ENCODE results near the gene KCNH1.

Gene KCNH1

GRCh38 chr1:210992837-210993236, 141.1 kb downstream of the KCNH1 start:
- no peak for DNase-seq

- DNase-seq: no peak
These were observed 144.0 kb downstream of the KCNH1 start for GRCh38 chr1:210989905-210990304.

DNA sequence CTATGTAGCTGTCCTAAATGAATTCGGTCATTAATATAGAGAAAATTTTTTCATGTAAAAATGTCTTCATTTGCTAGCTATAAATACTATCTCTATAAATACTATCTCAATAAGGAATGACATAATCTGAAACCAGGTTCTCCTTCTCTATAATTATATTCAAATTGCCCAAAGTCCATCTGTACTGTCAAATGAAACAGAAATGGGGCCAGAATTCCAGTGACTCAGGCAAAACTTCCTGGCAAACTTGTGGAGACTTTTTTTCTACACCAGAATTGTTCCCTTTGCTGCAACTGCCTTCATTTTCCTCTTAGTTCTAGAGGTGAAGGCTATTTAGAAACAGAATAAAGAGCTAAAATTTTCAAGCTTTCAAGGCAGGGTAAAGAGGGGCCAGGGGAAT, 152.5 kb downstream of the KCNH1 start:
- DNase-seq: no peak

- DNase-seq: no peak
These were observed 153.9 kb downstream of the KCNH1 start for GRCh38 chr1:210980082-210980481.

DNA sequence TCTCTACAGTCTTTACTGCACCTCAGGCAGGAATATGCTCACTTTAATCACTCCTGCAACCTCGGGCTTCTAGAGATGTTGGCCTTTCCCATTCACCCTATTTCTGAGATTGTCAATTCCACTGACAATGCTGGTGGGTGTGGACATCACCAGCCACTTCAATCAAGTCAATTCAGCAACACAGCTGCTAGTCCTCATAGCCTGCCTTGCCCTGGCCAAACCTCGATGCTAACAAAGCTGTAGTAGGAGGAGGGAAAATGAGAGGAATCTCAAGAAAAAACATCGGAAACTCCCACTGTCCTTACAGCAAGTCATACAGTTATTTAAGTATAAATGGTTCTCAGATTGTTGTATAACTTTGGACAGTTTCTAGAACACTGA, 155.0 kb downstream of the KCNH1 start:
- no peak for DNase-seq

DNA sequence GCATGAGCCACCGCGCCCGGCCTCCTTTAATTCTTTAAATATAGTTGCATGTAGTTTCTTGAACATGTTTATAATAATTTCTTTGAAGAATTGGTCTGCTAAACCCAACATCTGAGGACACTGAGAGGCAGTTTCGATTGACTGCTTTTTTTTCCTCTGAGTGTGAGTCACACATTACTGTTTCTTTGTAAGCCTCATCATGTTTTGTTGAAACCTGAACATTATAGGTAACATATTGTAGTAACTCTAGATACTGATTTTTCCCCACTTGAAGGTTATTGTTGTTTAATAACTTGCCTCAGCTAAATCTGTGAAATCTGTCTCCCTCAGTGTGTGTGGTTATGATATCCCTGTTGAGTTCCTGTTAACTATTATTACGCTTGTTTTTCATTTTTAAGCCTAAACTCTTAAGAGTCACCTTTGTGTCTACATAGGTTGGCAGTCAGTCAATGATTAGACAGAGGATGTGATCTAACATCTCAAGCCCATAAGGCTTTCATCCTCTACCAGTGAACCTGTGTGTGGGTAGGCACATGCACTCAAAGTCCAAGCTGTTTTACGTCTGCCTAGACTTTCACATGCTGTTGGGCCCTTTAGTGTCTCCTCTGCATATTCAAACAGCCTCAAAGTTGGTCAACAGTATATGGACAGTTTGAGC, 155.5 kb downstream of the KCNH1 start:
- DNase-seq: no peak

DNA sequence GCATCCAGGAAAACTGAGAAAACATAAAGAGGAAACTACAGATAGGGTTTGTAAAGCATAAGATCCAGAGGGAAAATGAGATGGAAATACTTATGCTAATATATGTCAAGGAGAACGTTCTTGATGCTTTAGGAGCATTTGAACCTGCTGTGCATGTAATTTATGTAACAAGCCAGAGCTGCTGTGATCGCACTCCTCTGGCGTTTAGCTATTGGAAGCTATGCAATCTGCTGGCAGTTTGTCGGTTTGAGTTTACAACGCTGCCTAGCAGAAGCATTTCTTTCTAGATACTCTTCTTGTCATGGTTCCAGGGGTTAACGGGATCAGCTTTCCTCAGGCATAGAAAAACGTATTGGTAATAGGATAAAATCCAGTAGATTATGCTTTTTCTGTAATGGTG, 182.7 kb downstream of the KCNH1 start:
- DNase-seq: no peak

DNA sequence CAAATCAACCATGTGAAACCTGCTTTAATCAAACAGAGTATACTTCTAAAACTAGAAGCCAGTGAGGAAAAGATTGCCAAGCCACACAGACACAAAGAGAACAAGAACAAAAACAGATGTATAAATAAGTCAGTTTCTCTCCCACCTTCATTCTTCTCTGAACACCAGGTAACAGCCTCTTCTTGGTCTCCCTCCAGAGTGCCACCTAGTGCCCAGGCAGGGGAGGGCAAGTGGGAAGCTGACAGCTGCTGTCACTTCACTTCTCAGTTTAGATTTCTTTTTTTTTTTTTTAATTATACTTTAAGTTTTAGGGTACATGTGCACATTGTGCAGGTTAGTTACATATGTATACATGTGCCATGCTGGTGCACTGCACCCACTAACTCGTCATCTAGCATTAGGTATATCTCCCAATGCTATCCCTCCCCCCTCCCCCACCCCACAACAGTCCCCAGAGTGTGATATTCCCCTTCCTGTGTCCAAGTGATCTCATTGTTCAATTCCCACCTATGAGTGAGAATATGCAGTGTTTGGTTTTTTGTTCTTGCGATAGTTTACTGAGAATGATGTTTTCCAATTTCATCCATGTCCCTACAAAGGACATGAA, 183.9 kb downstream of the KCNH1 start:
- DNase-seq: peak; percentile 12

- no peak for DNase-seq
These were observed 184.5 kb downstream of the KCNH1 start for GRCh38 chr1:210949489-210949888.

GRCh38 chr1:210949039-210949438, 184.9 kb downstream of the KCNH1 start:
- DNase-seq: no peak

GRCh38 chr1:210944252-210944651, 189.7 kb downstream of the KCNH1 start:
- DNase-seq: no peak

- no peak for DNase-seq
These were observed 191.4 kb downstream of the KCNH1 start for GRCh38 chr1:210942513-210942912.

GRCh38 chr1:210940081-210940617, 193.8 kb downstream of the KCNH1 start:
- DNase-seq: no peak

GRCh38 chr1:210938416-210938925, 195.5 kb downstream of the KCNH1 start:
- no peak for DNase-seq

DNA sequence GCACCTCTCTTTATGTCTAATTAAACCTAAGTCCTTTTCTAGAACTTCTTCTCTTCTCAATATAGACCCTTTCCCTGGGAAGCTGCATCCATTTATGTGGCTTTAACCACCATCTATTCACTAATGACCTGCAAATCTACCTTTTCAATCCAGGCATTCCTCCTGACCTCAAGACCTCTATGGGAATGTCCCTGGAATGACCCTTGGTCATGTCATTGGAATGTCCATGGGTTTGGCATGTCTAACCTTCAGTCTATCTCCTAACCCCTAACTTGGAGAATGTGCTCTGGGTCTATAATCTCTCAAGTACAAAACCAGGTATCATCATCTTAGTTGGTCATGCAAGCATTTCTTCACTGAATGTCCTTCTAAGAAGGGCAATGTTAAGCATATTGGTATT, 196.1 kb downstream of the KCNH1 start:
- DNase-seq: no peak

- no peak for DNase-seq
These were observed 198.0 kb downstream of the KCNH1 start for GRCh38 chr1:210935905-210936304.

DNA sequence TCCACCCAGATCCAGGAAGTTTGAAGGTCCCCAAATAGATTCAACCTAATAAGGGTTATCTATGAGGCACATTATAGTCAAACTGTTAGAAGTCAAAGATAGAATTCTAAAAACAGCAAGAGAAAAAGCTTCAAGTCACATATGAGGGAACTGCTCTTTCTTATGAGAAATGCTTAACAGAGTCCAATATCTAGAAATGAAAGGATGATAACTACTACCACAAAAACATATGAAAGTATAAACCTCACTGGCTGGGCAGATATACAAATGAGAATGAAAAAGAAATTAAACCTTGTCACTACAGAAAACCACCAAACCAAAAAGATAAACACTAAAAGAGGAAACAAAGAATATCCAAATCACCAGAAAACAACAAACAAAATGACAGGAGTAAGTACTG, 201.8 kb downstream of the KCNH1 start:
- no peak for DNase-seq

DNA sequence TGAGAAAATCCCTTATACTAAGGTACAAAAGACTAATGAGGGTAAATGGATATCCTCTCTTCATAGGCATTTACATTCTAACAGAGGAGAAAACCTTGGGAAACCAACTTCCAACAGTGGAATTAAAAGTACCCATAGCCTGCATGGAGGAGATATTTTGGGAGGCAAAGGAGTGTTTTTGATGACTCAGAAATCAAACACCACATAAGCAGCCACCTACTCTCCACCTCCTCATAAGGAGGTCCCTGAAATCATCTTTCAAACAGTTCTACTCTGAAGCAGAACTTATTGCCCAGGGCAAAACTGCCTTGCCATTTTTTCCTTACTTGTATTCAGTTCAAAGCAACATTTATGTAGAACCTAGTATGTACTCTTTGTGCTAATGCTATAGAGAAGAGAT, 211.3 kb downstream of the KCNH1 start:
- DNase-seq: no peak

DNA sequence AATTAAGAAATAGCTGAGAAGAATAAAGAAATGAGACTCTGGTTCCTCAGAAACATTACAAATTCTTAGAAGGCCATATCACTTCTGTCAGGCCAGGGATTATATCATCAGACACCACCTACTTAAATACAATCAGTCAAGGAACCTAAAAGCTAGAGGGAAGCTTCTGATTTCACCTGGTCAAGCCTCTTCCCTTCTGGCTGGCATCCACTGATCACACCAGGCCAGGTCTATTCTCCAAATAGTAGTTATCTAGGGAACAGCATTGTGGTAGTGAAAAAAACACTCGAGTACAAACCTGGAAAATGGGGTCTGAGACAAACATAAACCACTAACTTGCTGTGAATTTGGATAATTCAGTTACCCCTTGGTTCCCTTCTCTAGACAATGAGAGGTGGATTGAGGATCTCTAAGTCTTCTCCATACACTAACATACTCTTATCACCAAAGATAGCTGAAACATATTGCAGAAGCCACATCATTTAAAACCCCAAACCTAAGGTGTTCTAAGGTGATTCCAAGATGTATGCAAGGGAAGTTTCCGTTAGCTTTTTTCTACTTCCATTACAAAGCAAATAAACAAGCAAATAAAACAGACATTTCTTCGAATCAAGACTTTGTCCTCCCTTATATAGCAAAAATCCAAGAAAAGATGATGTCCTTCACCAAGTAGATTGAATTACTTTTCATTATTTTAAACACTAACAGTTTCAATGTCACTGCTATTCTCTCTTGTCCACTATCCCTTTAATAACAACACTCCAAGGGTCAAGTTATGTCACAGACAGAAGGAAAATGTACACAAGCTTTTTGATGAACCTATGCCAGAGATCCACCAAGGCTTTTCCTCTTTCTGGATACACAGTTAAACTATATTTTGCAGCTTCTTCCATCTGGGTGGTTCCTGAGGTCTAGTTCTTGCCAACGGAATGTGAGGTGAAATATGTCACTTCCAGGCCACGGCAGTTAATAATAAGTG, 212.9 kb downstream of the KCNH1 start:
- DNase-seq: no peak

- no peak for DNase-seq
These were observed 213.7 kb downstream of the KCNH1 start for GRCh38 chr1:210920258-210920657.

DNA sequence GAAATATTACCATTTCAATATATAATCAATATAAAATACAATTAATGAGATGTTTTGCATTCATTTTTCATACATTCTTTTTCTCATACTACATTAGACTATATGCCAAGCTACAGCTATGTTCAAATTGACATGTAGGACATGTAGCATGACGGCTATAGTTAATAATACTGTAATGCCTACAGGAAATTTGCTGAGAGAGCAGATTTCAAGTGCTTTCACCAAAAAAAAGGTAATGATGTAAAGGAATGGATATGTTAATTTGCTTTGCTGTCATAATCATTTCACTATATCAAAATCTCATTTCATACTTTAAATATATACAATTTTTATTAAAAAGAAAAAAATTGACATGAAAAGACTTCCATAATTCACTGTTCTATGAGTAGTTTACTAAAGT, 215.1 kb downstream of the KCNH1 start:
- DNase-seq: no peak

DNA sequence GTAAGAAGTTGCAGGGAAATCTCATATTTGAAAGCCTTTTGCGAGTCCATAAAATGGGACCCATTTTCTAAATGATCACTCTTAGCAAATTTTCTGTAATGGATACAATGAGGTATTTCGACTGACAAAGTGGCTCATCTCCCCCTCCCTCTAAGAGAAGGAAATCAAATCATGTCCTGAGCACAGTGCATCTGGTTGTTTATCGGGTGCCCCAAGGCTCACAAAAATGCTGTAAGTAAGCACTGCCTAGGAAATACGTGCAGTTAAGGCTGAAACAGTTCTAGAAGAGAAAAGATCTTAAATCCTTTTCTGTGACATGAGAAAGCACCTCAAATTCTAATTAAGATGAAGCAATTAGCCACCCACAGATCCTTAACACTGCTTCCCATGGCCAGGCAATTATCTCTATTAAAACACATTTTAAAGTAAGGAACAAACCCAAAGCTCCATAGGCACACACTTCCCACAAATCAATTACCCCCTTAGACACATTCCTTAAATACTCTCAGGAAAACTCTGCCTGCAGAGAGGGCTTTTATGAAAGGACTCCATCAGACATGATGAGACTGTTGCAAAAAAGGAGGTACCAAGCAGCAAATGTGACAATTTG, 216.3 kb downstream of the KCNH1 start:
- no peak for DNase-seq

DNA sequence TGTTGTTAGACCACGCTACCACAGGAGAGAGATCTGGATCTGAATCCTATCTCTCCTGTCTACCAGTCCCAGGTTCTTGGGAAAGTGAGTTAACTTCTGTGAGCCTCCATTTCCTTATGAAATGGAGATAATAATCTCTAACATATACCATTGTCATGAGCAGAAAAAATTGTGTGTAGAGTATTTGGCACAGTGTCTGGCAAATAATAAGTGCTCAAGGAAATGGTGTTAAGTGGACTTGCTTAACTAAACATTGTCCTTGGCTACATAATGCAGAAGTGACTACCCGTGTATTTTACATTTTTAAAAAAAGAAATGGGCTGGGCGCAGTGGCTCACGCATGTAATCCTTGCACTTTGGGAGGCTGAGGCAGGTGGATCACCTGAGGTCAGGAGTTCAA, 217.4 kb downstream of the KCNH1 start:
- DNase-seq: no peak
